ENCODE results near the gene DFFB.
"Not testable (repeated sequence)": the region's sequence is repeated elsewhere in the genome, so short reads cannot be mapped to it uniquely, and the experiment has no call there.

DFFB gene

GRCh38 chr1:3856923-3857790 lies at the start of gene DFFB, which contains the start of gene CEP104:
TSS of gene DFFB (plus strand) at chr1:3857476. CDS start at chr1:3857604, 128 bp downstream.
TSS of gene CEP104 (minus strand) at chr1:3857211. CDS start at chr1:3852407, 4,804 bp downstream.
- peak; percentile 83 for DNase-seq (ENCODE audit: low read depth, low spot score)
- Histone ChIP-seq H3K4me3 (ENCODE audit: insufficient read length, low read depth) (peak within 1 kb of the TSS; percentile 87), H3K36me3 (ENCODE audit: insufficient read depth, insufficient read length, low read length) (no peaks in the 10 kb centered on the region), H3K9ac (ENCODE audit: insufficient read length, low read depth) (peak within 1 kb of the TSS; percentile 84), H3K9me3 (ENCODE audit: insufficient read depth, low read length) (no peaks in the 10 kb centered on the region), H3K4me1 (ENCODE audit: insufficient read depth, insufficient read length) (peaks cover 3% of the 10 kb centered on the region), H3K27me3 (ENCODE audit: insufficient read depth, insufficient read length) (no peaks in the 10 kb centered on the region)
- TF ChIP-seq YY1 (IDR thresholded peaks at IDR 0.05; ENCODE audit: insufficient read depth, insufficient read length) (no peak), ZNF274 (IDR thresholded peaks at IDR 0.05; ENCODE audit: low read depth, low read length) (no peak)

GRCh38 chr1:3807769-3808168 lies 49.5 kb upstream of the DFFB start:
- Histone ChIP-seq H3K4me1 (ENCODE audit: insufficient read depth, insufficient read length) (no peaks in the 10 kb centered on the region), H3K27me3 (ENCODE audit: insufficient read depth, insufficient read length) (no peaks in the 10 kb centered on the region), H3K9me3 (ENCODE audit: insufficient read depth, low read length) (peaks cover 15% of the 10 kb centered on the region), H3K36me3 (ENCODE audit: insufficient read depth, insufficient read length, low read length) (no peaks in the 10 kb centered on the region), H3K9ac (ENCODE audit: insufficient read length, low read depth) (no peak overlapping the region), H3K4me3 (ENCODE audit: insufficient read length, low read depth) (no peak overlapping the region)
- DNase-seq (ENCODE audit: low read depth, low spot score), result no peak
- no peak for TF ChIP-seq SUZ12 (IDR thresholded peaks at IDR 0.05; ENCODE audit: extremely low read depth, insufficient read depth, insufficient read length)
- no peak for TF ChIP-seq ZNF274 (IDR thresholded peaks at IDR 0.05; ENCODE audit: low read depth, low read length)
- TF ChIP-seq YY1 (IDR thresholded peaks at IDR 0.05; ENCODE audit: insufficient read depth, insufficient read length), result no peak

- no peaks in the 10 kb centered on the region for H3K27me3 ChIP-seq (ENCODE audit: insufficient read depth, insufficient read length)
- H3K9me3 ChIP-seq (ENCODE audit: insufficient read depth, low read length), result peaks cover 15% of the 10 kb centered on the region
- H3K9ac ChIP-seq (ENCODE audit: insufficient read length, low read depth), result no peak overlapping the region
- H3K4me3 ChIP-seq (ENCODE audit: insufficient read length, low read depth), result no peak overlapping the region
- TF ChIP-seq SUZ12 (IDR thresholded peaks at IDR 0.05; ENCODE audit: extremely low read depth, insufficient read depth, insufficient read length), result no peak
- no peak for DNase-seq (ENCODE audit: low read depth, low spot score)
- no peaks in the 10 kb centered on the region for H3K4me1 ChIP-seq (ENCODE audit: insufficient read depth, insufficient read length)
- peaks cover 7% of the 10 kb centered on the region for H3K36me3 ChIP-seq (ENCODE audit: insufficient read depth, insufficient read length, low read length)
Observed at GRCh38 chr1:3809680-3810079, 47.6 kb upstream of the DFFB start.

GRCh38 chr1:3810149-3810761 lies 47.0 kb upstream of the DFFB start:
- DNase-seq (ENCODE audit: low read depth, low spot score); H3K4me1 ChIP-seq (ENCODE audit: insufficient read depth, insufficient read length); H3K27me3 ChIP-seq (ENCODE audit: insufficient read depth, insufficient read length); H3K9ac ChIP-seq (ENCODE audit: insufficient read length, low read depth); H3K4me3 ChIP-seq (ENCODE audit: insufficient read length, low read depth): not testable (repeated sequence)
- Histone ChIP-seq H3K36me3 (ENCODE audit: insufficient read depth, insufficient read length, low read length) (peaks cover 11% of the 10 kb centered on the region), H3K9me3 (ENCODE audit: insufficient read depth, low read length) (peaks cover 15% of the 10 kb centered on the region)

GRCh38 chr1:3811595-3811911 lies 45.7 kb upstream of the DFFB start:
- no peak overlapping the region for H3K4me3 ChIP-seq (ENCODE audit: insufficient read length, low read depth)
- no peaks in the 10 kb centered on the region for H3K27me3 ChIP-seq (ENCODE audit: insufficient read depth, insufficient read length)
- peaks cover 22% of the 10 kb centered on the region for H3K36me3 ChIP-seq (ENCODE audit: insufficient read depth, insufficient read length, low read length)
- no peak overlapping the region for H3K9ac ChIP-seq (ENCODE audit: insufficient read length, low read depth)
- H3K9me3 ChIP-seq (ENCODE audit: insufficient read depth, low read length), result peaks cover 15% of the 10 kb centered on the region
- DNase-seq (ENCODE audit: low read depth, low spot score), result no peak
- no peaks in the 10 kb centered on the region for H3K4me1 ChIP-seq (ENCODE audit: insufficient read depth, insufficient read length)
- TF ChIP-seq YY1 (IDR thresholded peaks at IDR 0.05; ENCODE audit: insufficient read depth, insufficient read length) (no peak), SUZ12 (IDR thresholded peaks at IDR 0.05; ENCODE audit: extremely low read depth, insufficient read depth, insufficient read length) (no peak), ZNF274 (IDR thresholded peaks at IDR 0.05; ENCODE audit: low read depth, low read length) (no peak)

GRCh38 chr1:3814065-3814464 lies 43.2 kb upstream of the DFFB start:
- no peak overlapping the region for H3K9ac ChIP-seq (ENCODE audit: insufficient read length, low read depth)
- TF ChIP-seq SUZ12 (IDR thresholded peaks at IDR 0.05; ENCODE audit: extremely low read depth, insufficient read depth, insufficient read length), result no peak
- TF ChIP-seq ZNF274 (IDR thresholded peaks at IDR 0.05; ENCODE audit: low read depth, low read length), result no peak
- TF ChIP-seq YY1 (IDR thresholded peaks at IDR 0.05; ENCODE audit: insufficient read depth, insufficient read length), result no peak
- H3K4me3 ChIP-seq (ENCODE audit: insufficient read length, low read depth), result no peak overlapping the region

GRCh38 chr1:3814771-3815561 lies 42.3 kb upstream of the DFFB start:
- no peak overlapping the region for H3K9ac ChIP-seq (ENCODE audit: insufficient read length, low read depth)
- H3K4me1 ChIP-seq (ENCODE audit: insufficient read depth, insufficient read length), result no peaks in the 10 kb centered on the region
- no peaks in the 10 kb centered on the region for H3K9me3 ChIP-seq (ENCODE audit: insufficient read depth, low read length)
- no peak for DNase-seq (ENCODE audit: low read depth, low spot score)
- no peaks in the 10 kb centered on the region for H3K27me3 ChIP-seq (ENCODE audit: insufficient read depth, insufficient read length)
- no peak overlapping the region for H3K4me3 ChIP-seq (ENCODE audit: insufficient read length, low read depth)
- peaks cover 27% of the 10 kb centered on the region for H3K36me3 ChIP-seq (ENCODE audit: insufficient read depth, insufficient read length, low read length)
- TF ChIP-seq YY1 (IDR thresholded peaks at IDR 0.05; ENCODE audit: insufficient read depth, insufficient read length), result no peak
- no peak for TF ChIP-seq ZNF274 (IDR thresholded peaks at IDR 0.05; ENCODE audit: low read depth, low read length)
- TF ChIP-seq SUZ12 (IDR thresholded peaks at IDR 0.05; ENCODE audit: extremely low read depth, insufficient read depth, insufficient read length), result no peak

More at GRCh38 chr1:3814065-3814464, 43.2 kb upstream of the DFFB start:
- Histone ChIP-seq H3K9me3 (ENCODE audit: insufficient read depth, low read length) (no peaks in the 10 kb centered on the region), H3K36me3 (ENCODE audit: insufficient read depth, insufficient read length, low read length) (peaks cover 22% of the 10 kb centered on the region), H3K4me1 (ENCODE audit: insufficient read depth, insufficient read length) (no peaks in the 10 kb centered on the region), H3K27me3 (ENCODE audit: insufficient read depth, insufficient read length) (no peaks in the 10 kb centered on the region)
- DNase-seq (ENCODE audit: low read depth, low spot score), result no peak

All from NT2/D1 (cell line).